GM12801 (cell line): Measurements from ENCODE around the gene TTLL11.

Experiments used
- TF ChIP-seq, protein P1 (sequence below): IDR thresholded peaks from one replicate; pipeline ENCODE4 v1.5.1; 2011; ENCODE audit warnings: control low read depth; ENCODE audit not compliant: insufficient read length; ENCODE audit errors: extremely low read depth

Gene TTLL11

GRCh38 chr9:122119166-122119521 lies 26.0 kb upstream of the TTLL11 start:
- TF ChIP-seq, protein P1, sequence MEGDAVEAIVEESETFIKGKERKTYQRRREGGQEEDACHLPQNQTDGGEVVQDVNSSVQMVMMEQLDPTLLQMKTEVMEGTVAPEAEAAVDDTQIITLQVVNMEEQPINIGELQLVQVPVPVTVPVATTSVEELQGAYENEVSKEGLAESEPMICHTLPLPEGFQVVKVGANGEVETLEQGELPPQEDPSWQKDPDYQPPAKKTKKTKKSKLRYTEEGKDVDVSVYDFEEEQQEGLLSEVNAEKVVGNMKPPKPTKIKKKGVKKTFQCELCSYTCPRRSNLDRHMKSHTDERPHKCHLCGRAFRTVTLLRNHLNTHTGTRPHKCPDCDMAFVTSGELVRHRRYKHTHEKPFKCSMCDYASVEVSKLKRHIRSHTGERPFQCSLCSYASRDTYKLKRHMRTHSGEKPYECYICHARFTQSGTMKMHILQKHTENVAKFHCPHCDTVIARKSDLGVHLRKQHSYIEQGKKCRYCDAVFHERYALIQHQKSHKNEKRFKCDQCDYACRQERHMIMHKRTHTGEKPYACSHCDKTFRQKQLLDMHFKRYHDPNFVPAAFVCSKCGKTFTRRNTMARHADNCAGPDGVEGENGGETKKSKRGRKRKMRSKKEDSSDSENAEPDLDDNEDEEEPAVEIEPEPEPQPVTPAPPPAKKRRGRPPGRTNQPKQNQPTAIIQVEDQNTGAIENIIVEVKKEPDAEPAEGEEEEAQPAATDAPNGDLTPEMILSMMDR: no peak

DNA sequence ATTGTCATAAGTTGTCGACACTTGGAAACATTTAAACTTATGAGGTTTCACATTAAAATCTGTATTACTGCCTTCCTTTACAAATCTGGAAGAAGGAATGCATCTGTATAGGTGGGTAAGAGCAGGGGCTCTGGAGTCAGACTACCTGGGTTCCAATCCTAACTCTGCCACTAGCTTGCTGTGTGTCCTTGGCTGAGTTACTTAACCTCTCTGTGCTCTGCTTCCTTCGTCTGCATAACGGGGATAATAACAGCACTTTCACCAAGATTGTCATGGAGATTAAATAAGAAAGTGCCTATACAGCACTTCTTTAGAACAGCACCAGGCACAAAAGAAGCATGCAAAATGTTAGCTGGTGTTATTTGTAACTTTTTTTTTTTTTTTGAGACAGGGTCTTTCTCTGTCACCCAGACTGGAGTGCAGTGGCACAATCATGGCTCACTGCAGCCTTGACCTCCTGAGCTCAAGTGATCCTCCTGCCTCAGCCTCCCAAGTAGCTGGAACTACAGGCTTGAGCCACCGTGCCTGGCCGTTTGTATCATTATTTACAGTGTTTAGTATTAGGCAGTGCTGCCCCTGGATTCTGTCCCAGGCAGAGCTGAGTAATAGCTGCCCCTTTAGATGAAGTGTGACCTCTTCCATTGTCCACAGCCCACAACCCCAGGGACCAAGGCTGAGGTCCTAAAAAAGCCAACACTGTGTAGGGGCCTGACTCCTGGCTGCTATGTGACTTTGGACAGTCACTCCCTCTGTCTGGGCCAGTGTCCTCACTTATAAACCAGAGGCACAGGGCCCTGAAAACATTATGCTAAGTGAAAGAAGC lies 25.4 kb upstream of the TTLL11 start:
- TF ChIP-seq, protein P1: no peak

- TF ChIP-seq, protein P1: no peak
These were observed 23.5 kb upstream of the TTLL11 start for GRCh38 chr9:122116448-122117173.

GRCh38 chr9:122116040-122116439 lies 22.9 kb upstream of the TTLL11 start:
- TF ChIP-seq, protein P1: no peak

DNA sequence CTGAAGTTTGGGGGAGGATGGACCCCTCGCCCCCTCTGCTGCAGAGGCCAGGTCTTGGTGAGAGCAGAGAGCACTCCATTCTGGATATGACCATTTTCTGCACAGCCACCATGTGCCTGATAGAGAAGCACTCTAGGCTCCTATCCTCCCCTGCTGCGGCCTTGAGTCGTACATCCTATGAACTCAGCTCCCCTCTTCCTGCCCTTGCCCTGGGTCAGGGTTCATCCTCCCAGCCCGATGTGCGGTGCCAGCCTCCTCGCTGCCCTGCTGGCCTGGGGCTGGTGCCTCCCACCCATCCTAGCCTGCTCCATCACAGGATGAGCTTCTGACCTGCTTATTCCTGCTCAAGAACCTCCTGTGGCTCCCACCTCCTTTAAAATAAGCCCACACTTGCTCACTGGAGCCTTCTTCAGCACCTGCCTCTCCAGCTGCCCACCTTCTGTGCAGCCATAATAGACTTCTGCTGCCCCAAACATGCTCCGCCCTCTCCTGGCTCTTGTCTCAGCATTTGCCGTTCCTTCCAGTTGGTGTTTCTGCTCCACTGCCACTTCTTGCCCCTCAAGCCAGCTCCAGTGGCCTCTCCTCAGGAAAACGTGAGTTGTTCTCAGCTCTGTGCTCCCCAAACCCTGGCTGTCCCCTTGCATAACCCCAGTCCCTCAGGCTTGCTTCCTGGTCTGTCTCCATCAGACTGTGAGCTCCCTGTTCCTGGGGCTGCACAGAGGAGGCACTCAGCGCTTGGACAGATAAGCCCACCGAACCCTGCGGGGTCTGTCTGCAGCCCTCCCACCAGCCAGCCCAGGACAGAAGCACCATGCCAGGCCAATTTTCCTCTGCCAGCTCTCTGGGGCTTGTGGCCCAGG lies 22.3 kb upstream of the TTLL11 start:
- TF ChIP-seq, protein P1: no peak

GRCh38 chr9:122113574-122113973 lies 20.5 kb upstream of the TTLL11 start:
- TF ChIP-seq, protein P1: no peak

DNA sequence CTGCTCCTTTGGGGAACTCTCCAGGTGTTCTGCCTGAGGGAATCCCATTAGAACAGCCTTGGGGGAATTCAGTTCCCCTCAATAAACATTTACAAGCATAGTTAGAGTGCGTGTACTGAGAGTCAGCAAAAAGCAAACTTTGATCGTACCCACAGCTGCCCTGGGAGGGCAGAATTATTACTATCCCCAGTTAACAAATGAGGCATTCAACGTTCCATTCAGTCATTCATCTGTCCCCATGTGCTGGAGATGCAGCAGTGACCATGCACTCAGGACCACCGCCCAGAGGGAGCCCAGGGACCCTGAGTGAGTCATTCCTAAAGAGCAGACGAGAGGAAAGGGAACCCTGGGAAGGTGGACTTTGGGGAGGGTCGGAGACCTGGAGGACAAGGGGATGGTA lies 19.1 kb upstream of the TTLL11 start:
- TF ChIP-seq, protein P1: no peak
